ENCODE measurements around the gene RRP36.

RRP36 gene

GRCh38 chr6:42984924-42985475 is 36.4 kb upstream of the RRP36 start:
- Histone ChIP-seq H3K4me3 (ENCODE audit: low read length, poor library complexity, severe bottlenecking) (peak overlapping the region; percentile 85), H3K9me2 (replicated peaks; ENCODE audit: low read depth, low read length) (no peaks in the 10 kb centered on the region), H3K9ac (ENCODE audit: low read depth, low read length, poor library complexity, severe bottlenecking) (peak overlapping the region; percentile 90), H3K4me2 (ENCODE audit: low read depth, low read length, poor library complexity, severe bottlenecking) (peak overlapping the region; percentile 90), H3K79me2 (ENCODE audit: insufficient read depth, low read length) (peaks cover 45% of the 10 kb centered on the region), H3K27me3 (ENCODE audit: insufficient read depth, low read length, poor library complexity, severe bottlenecking) (no peaks in the 10 kb centered on the region), H2AFZ (ENCODE audit: low read length) (peak overlapping the region; percentile 79), H3F3A (ENCODE audit: low read depth) (no peaks in the 10 kb centered on the region), H4K20me1 (ENCODE audit: insufficient read depth, low read length, poor library complexity, severe bottlenecking) (peaks cover 5% of the 10 kb centered on the region), H3K9me3 (ENCODE audit: insufficient read depth, low read depth, low read length) (no peaks in the 10 kb centered on the region), H3K36me3 (ENCODE audit: insufficient read depth, low read length) (no peaks in the 10 kb centered on the region), H3K4me1 (ENCODE audit: insufficient read depth, low read length, poor library complexity, severe bottlenecking) (peaks cover 44% of the 10 kb centered on the region)
- no peak for TF ChIP-seq EZH2phosphoT487 (IDR thresholded peaks at IDR 0.05; ENCODE audit: borderline replicate concordance)
- TF ChIP-seq, protein P1, sequence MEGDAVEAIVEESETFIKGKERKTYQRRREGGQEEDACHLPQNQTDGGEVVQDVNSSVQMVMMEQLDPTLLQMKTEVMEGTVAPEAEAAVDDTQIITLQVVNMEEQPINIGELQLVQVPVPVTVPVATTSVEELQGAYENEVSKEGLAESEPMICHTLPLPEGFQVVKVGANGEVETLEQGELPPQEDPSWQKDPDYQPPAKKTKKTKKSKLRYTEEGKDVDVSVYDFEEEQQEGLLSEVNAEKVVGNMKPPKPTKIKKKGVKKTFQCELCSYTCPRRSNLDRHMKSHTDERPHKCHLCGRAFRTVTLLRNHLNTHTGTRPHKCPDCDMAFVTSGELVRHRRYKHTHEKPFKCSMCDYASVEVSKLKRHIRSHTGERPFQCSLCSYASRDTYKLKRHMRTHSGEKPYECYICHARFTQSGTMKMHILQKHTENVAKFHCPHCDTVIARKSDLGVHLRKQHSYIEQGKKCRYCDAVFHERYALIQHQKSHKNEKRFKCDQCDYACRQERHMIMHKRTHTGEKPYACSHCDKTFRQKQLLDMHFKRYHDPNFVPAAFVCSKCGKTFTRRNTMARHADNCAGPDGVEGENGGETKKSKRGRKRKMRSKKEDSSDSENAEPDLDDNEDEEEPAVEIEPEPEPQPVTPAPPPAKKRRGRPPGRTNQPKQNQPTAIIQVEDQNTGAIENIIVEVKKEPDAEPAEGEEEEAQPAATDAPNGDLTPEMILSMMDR (conservative IDR thresholded peaks at IDR 0.05; ENCODE audit: low read length): no peak

DNA sequence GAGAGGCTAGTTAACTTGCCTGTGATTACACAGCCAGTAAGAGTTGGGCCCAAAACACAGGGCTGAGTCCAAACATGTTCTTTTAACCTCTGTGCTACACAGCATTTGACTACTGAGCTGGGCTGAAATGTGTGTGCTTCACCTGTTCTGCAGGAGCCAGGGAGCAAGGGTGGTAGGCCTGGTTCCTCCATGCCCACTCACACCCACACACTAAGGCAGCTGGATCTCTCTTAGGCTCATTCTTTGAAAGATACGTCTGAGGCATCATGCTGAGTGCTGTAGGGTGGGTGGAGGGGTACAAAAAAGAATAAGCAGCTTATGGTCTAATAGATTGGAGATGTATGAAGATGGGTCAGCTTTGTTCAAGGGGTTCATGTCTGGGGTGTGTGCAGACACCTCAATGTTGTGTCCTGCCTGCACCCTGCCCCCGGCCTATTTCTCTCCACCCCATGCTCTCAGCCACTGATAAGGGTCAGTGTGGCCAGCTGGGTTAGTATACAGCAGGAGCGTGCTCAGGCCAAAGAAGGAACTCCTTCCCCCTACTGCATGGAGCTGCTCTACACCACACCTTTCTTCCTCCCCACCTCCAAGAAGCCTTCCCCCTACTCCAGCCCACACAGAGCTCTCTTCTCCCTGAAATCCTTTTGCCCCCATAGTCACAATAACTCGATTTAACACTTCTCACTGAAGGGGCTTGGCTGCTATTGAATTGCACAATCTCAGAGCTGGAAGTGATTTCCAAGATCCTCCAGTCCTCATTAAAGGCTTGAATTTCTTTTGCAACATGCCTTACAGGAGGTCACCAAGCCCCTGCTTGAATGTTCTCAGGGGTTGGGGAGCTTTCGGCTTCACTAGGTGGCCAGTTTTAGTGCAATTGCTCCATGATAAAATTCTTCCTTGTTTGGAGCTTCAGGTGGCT is 33.6 kb upstream of the RRP36 start:
- Histone ChIP-seq H3K27me3 (ENCODE audit: insufficient read depth, low read length, poor library complexity, severe bottlenecking) (no peaks in the 10 kb centered on the region), H3F3A (ENCODE audit: low read depth) (no peaks in the 10 kb centered on the region), H3K79me2 (ENCODE audit: insufficient read depth, low read length) (peaks cover 45% of the 10 kb centered on the region), H3K9ac (ENCODE audit: low read depth, low read length, poor library complexity, severe bottlenecking) (peak overlapping the region; percentile 53), H2AFZ (ENCODE audit: low read length) (no peak overlapping the region), H4K20me1 (ENCODE audit: insufficient read depth, low read length, poor library complexity, severe bottlenecking) (peaks cover 5% of the 10 kb centered on the region), H3K9me2 (replicated peaks; ENCODE audit: low read depth, low read length) (no peaks in the 10 kb centered on the region), H3K4me3 (ENCODE audit: low read length, poor library complexity, severe bottlenecking) (peak overlapping the region; percentile 53), H3K36me3 (ENCODE audit: insufficient read depth, low read length) (peaks cover 3% of the 10 kb centered on the region; the same call in 1 of the 2 replicates), H3K4me2 (ENCODE audit: low read depth, low read length, poor library complexity, severe bottlenecking) (peak overlapping the region; percentile 90), H3K9me3 (ENCODE audit: insufficient read depth, low read depth, low read length) (no peaks in the 10 kb centered on the region), H3K4me1 (ENCODE audit: insufficient read depth, low read length, poor library complexity, severe bottlenecking) (peaks cover 43% of the 10 kb centered on the region)
- no peak for TF ChIP-seq EZH2phosphoT487 (IDR thresholded peaks at IDR 0.05; ENCODE audit: borderline replicate concordance)
- TF ChIP-seq, protein P1 (conservative IDR thresholded peaks at IDR 0.05; ENCODE audit: low read length): no peak

DNA sequence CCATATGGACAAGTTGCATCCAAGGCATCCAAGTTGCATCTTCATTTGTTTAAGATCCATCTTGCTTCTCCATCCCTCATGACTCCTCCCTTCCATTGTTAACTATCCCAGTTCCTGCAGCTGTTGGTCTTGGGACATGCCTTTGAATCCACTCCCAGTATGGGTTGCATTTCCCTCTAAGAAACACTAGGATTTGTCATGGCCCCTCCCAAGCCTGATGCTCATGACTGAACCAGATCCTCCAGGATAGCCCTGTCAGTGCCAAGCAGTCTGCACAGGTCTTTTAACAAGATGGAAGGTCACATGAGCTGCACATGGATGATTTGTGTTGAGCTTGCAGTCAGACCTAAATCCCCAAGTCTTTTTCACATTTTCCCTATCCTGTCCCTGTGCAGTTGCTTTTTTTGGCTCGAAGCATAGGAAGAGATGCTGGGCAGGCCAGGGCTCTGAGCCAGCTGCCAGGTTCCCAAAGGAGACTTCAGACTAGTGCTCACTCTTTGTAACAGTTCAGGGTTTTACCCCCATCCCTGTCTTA is 32.9 kb upstream of the RRP36 start:
- Histone ChIP-seq H3K4me3 (ENCODE audit: low read length, poor library complexity, severe bottlenecking) (no peak overlapping the region), H3K36me3 (ENCODE audit: insufficient read depth, low read length) (peaks cover 3% of the 10 kb centered on the region; the same call in 1 of the 2 replicates), H3K27me3 (ENCODE audit: insufficient read depth, low read length, poor library complexity, severe bottlenecking) (no peaks in the 10 kb centered on the region), H3K4me1 (ENCODE audit: insufficient read depth, low read length, poor library complexity, severe bottlenecking) (peaks cover 43% of the 10 kb centered on the region), H3K9me3 (ENCODE audit: insufficient read depth, low read depth, low read length) (no peaks in the 10 kb centered on the region), H4K20me1 (ENCODE audit: insufficient read depth, low read length, poor library complexity, severe bottlenecking) (peaks cover 5% of the 10 kb centered on the region), H3K9ac (ENCODE audit: low read depth, low read length, poor library complexity, severe bottlenecking) (no peak overlapping the region), H3K79me2 (ENCODE audit: insufficient read depth, low read length) (peaks cover 46% of the 10 kb centered on the region), H3K4me2 (ENCODE audit: low read depth, low read length, poor library complexity, severe bottlenecking) (peak overlapping the region; percentile 90), H3F3A (ENCODE audit: low read depth) (no peaks in the 10 kb centered on the region), H2AFZ (ENCODE audit: low read length) (no peak overlapping the region), H3K9me2 (replicated peaks; ENCODE audit: low read depth, low read length) (no peaks in the 10 kb centered on the region)
- no peak for TF ChIP-seq EZH2phosphoT487 (IDR thresholded peaks at IDR 0.05; ENCODE audit: borderline replicate concordance)
- TF ChIP-seq, protein P1 (conservative IDR thresholded peaks at IDR 0.05; ENCODE audit: low read length): no peak

Data from Loucy (cell line).